Measurements from ENCODE around the gene MBP. TPM values are rescaled to one million over a fixed set of nuclear protein-coding genes. Genes with fewer than 3 reads are reported as not detected.

Gene MBP
- total and polyA plus RNA-seq, 10 of the 15 experiments (the other 5 are each of a cell fraction or from before 2014, with no cell fraction given), result 12.2 to 67.8 (median 42.1) TPM

- no peak for TF ChIP-seq SMAD1 (IDR thresholded peaks at IDR 0.05; ENCODE audit: low read depth, partially characterized antibody)
- no peak for TF ChIP-seq BACH1 (IDR thresholded peaks at IDR 0.05; ENCODE audit: borderline replicate concordance)
- TF ChIP-seq, protein P1, sequence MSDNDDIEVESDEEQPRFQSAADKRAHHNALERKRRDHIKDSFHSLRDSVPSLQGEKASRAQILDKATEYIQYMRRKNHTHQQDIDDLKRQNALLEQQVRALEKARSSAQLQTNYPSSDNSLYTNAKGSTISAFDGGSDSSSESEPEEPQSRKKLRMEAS (IDR thresholded peaks at IDR 0.05; ENCODE audit: low read depth, low read length), result no peak
- TF ChIP-seq NFIC (IDR thresholded peaks at IDR 0.05; ENCODE audit: low read depth, low read length), result no peak
Measured at GRCh38 chr18:77058290-77058835, 74.2 kb downstream of the MBP start (continued).

- FAIRE-seq (no peak), DNase-seq (ENCODE audit: low read depth, low spot score) (no peak), ATAC-seq (no peak)
- in situ Hi-C loops (cut with MboI) (no loop called here), intact Hi-C loops (cut with micrococcal nuclease; ENCODE audit: unreplicated experiment) (loop anchor here (5.0 kb wide), 1 partner anchor 235 kb away; the partner anchor contains the start of gene ZNF236)
- H3K36me3 ChIP-seq (ENCODE audit: control insufficient read depth in 2 of 2, insufficient read depth in 2 of 2, low read length in 1 of 2), result peaks cover 22 to 31% of the 10 kb centered on the region in 2 experiments; a peak in 3 of 4 replicates
- TF ChIP-seq YBX1 (IDR thresholded peaks at IDR 0.05) (no peak), SUZ12 (IDR thresholded peaks at IDR 0.05; ENCODE audit: unreplicated experiment) (no peak), BMI1 (IDR thresholded peaks at IDR 0.05; ENCODE audit: borderline replicate concordance) (no peak), MEF2A (IDR thresholded peaks at IDR 0.05; ENCODE audit: insufficient read depth, low read depth, low read length) (no peak)
- 44% methylated on average over 5 of the region's 5 CpGs for WGBS (ENCODE audit: insufficient coverage, insufficient replicate concordance, low lambda C conversion rate, missing lambda C conversion rate)
- ChIA-PET POLR2A (interaction anchor here (0.8 to 2.1 kb wide), 2 partner anchors 47 to 67 kb away, joined by 3 to 9 read pairs; no protein-coding TSS in a partner anchor), CTCF (interaction anchor here (0.8 to 4.6 kb wide), 7 partner anchors 10 to 254 kb away, joined by 3 to 57 read pairs (median 3); no protein-coding TSS in a partner anchor), SMC1A (ENCODE audit: uncharacterized antibody, unreplicated experiment) (interaction anchor here (2.1 to 4.0 kb wide), 4 partner anchors 45 to 155 kb away, joined by 7 to 23 read pairs (median 18); no protein-coding TSS in a partner anchor), RAD21 (ENCODE audit: unreplicated experiment) (interaction anchor here (0.9 to 3.0 kb wide), 3 partner anchors 45 to 155 kb away, joined by 3 to 13 read pairs (median 3); no protein-coding TSS in a partner anchor)
- peak overlapping the region; percentile 15; the same call in 1 of the 2 replicates for H3K9ac ChIP-seq (ENCODE audit: control insufficient read depth, insufficient read depth, low read length)
- no TSS peak for BruUV-seq (replicated peaks)
- no peaks in the 10 kb centered on the region for H4K20me1 ChIP-seq (ENCODE audit: control insufficient read depth, insufficient read depth)
- no peak overlapping the region for H3K4me3 ChIP-seq
- peak overlapping the region; percentile 88 for H3K27ac ChIP-seq (ENCODE audit: control insufficient read depth, insufficient read depth)
- no peaks in the 10 kb centered on the region for H3K9me3 ChIP-seq (replicated peaks; ENCODE audit: control insufficient read depth, insufficient read depth, low read length)
- no peak overlapping the region for H3K4me2 ChIP-seq (ENCODE audit: control insufficient read depth, insufficient read depth)
- peaks cover 33% of the 10 kb centered on the region for H3K79me2 ChIP-seq (ENCODE audit: control insufficient read depth, insufficient read depth, low read length)
- H2AFZ ChIP-seq (ENCODE audit: control insufficient read depth, low read depth, low read length), result no peak overlapping the region
- H3K27me3 ChIP-seq (replicated peaks in 1 of 2; ENCODE audit: control insufficient read depth in 2 of 2, insufficient read depth in 2 of 2, low read length in 1 of 2), result no peaks in the 10 kb centered on the region
- peaks cover 63% of the 10 kb centered on the region for H3K4me1 ChIP-seq (ENCODE audit: control insufficient read depth, insufficient read depth, low read length)
Measured at GRCh38 chr18:77057006-77057395, 75.6 kb downstream of the MBP start.

All from GM12878 (cell line).